ENCODE measurements around the gene HS6ST3.

- TF ChIP-seq FOS (IDR thresholded peaks at IDR 0.05; ENCODE audit: borderline replicate concordance, insufficient read depth, low read length) (no peak), POLR2A (IDR thresholded peaks at IDR 0.05; ENCODE audit: low read depth, low read length) (no peak), POLR2AphosphoS5 (IDR thresholded peaks at IDR 0.05; ENCODE audit: insufficient read depth, low read depth, low read length) (no peak)
Measured at GRCh38 chr13:96809366-96810096, 719.6 kb downstream of the HS6ST3 start.

All from endothelial cell of umbilical vein (primary cell).